NCI-H1092 (cell line): ENCODE measurements around the gene TNFSF4.
"Not testable (repeated sequence)": the region's sequence is repeated elsewhere in the genome, so short reads cannot be mapped to it uniquely, and the experiment has no call there.

Experiments used
- DNase-seq: peaks from one replicate; lab custom pipeline; 2025; lab: John Stamatoyannopoulos, UW

TNFSF4 gene

GRCh38 chr1:173206816-173207568, at the start of gene TNFSF4:
Gene TNFSF4, minus strand, starts transcription at chr1:173207331. Its CDS starts 155 bp downstream, at chr1:173207176.
- no peak for DNase-seq

- DNase-seq = no peak
These were observed 48.2 kb upstream of the TNFSF4 start for GRCh38 chr1:173255214-173255813.

GRCh38 chr1:173253046-173253445, 45.9 kb upstream of the TNFSF4 start:
- DNase-seq = no peak

- no peak for DNase-seq
These were observed 42.2 kb upstream of the TNFSF4 start for GRCh38 chr1:173249349-173249748.

GRCh38 chr1:173248247-173248940, 41.3 kb upstream of the TNFSF4 start:
- no peak for DNase-seq

- no peak for DNase-seq
These were observed 38.8 kb upstream of the TNFSF4 start for GRCh38 chr1:173245892-173246291.

GRCh38 chr1:173243300-173243699, 36.2 kb upstream of the TNFSF4 start:
- no peak for DNase-seq

- DNase-seq = no peak
These were observed 34.6 kb upstream of the TNFSF4 start for GRCh38 chr1:173241528-173242347.

GRCh38 chr1:173240609-173241008, 33.5 kb upstream of the TNFSF4 start:
- no peak for DNase-seq

GRCh38 chr1:173239058-173239457, 31.9 kb upstream of the TNFSF4 start:
- DNase-seq = no peak

- no peak for DNase-seq
These were observed 27.8 kb upstream of the TNFSF4 start for GRCh38 chr1:173234899-173235298.

- not testable (repeated sequence) for DNase-seq
These were observed 27.3 kb upstream of the TNFSF4 start for GRCh38 chr1:173234434-173234833.

GRCh38 chr1:173229031-173229430, 21.9 kb upstream of the TNFSF4 start:
- not testable (repeated sequence) for DNase-seq

GRCh38 chr1:173224949-173225348, 17.8 kb upstream of the TNFSF4 start:
- DNase-seq = no peak

GRCh38 chr1:173224280-173224892, 17.3 kb upstream of the TNFSF4 start:
- no peak for DNase-seq

GRCh38 chr1:173223031-173223380, 15.9 kb upstream of the TNFSF4 start:
- no peak for DNase-seq

GRCh38 chr1:173222149-173223030, 15.3 kb upstream of the TNFSF4 start:
- DNase-seq = no peak

GRCh38 chr1:173220157-173220556, 13.0 kb upstream of the TNFSF4 start:
- no peak for DNase-seq

- DNase-seq = no peak
These were observed 6.5 kb upstream of the TNFSF4 start for GRCh38 chr1:173213665-173214064.

- no peak for DNase-seq
These were observed 5.9 kb upstream of the TNFSF4 start for GRCh38 chr1:173212952-173213491.
